H1 (cell line): ENCODE results near the gene ADAMTS9. TPM values are rescaled to one million over a fixed set of nuclear protein-coding genes. Genes with fewer than 3 reads are reported as not detected.

Source experiments
- CTCF ChIA-PET: fragments of 300-600 bp; sonication (Branson Sonifier 250); formaldehyde crosslinking; loops from one replicate; lab custom pipeline; 2021; ENCODE audit not compliant: partially characterized antibody; lab: Charles Lee
- POLR2A ChIA-PET: fragments of 300-600 bp; sonication (Branson Sonifier 250); formaldehyde crosslinking; loops from one replicate; lab custom pipeline; 2021; ENCODE audit warnings: inconsistent platforms; ENCODE audit not compliant: partially characterized antibody; lab: Charles Lee
- DNase-seq, 2 experiments: peaks; one replicate each; pipeline versions ENCODE4 v3.0.0 to v3.0.0-alpha.2; 2010 to 2022; ENCODE audit warnings: low spot score in 2 of 2, low read depth in 1 of 2, mixed read lengths in 1 of 2
- FAIRE-seq: peaks from 2 replicates; lab custom pipeline; 2011; peaks lifted over from hg19 to GRCh38; lab: Jason Lieb, UNC
- H2AFZ ChIP-seq: 2 replicates; pipeline ENCODE4 v1.8.1; 2012; ENCODE audit warnings: low read length, inconsistent platforms
- H2AK5ac ChIP-seq: 2 replicates; pipeline ENCODE4 v1.6.1; 2013; ENCODE audit warnings: low read depth, low read length
- H2BK120ac ChIP-seq: replicated peaks from 2 replicates; pipeline ENCODE3; 2013; ENCODE audit warnings: low read depth, low read length, inconsistent platforms
- H2BK12ac ChIP-seq: 2 replicates; pipeline ENCODE4 v1.6.1; 2013; ENCODE audit warnings: low read depth, low read length
- H2BK15ac ChIP-seq: 2 replicates; pipeline ENCODE4 v1.6.1; 2013; ENCODE audit warnings: low read length
- H2BK20ac ChIP-seq: 2 replicates; pipeline ENCODE4 v1.6.1; 2013; ENCODE audit warnings: low read length
- H2BK5ac ChIP-seq: 2 replicates; pipeline ENCODE4 v1.6.1; 2013; ENCODE audit warnings: low read depth, low read length
- H3K14ac ChIP-seq: 2 replicates; pipeline ENCODE4 v1.6.1; 2013; ENCODE audit warnings: inconsistent platforms; ENCODE audit not compliant: insufficient read length
- H3K18ac ChIP-seq: 2 replicates; pipeline ENCODE4 v1.6.1; 2013; ENCODE audit warnings: low read length; ENCODE audit errors: extremely low read depth
- H3K23ac ChIP-seq: 2 replicates; pipeline ENCODE4 v1.6.1; 2013; ENCODE audit warnings: inconsistent platforms; ENCODE audit not compliant: insufficient read length
- H3K23me2 ChIP-seq: 2 replicates; pipeline ENCODE4 v1.6.1; 2013; ENCODE audit warnings: low read depth, low read length
- H3K27ac ChIP-seq: 2 replicates; pipeline ENCODE4 v1.6.1; 2011; ENCODE audit warnings: low read depth, low read length, inconsistent platforms
- H3K27me3 ChIP-seq, 4 experiments: replicated peaks in 1 of 4; 1 replicate in 1 of 4; 2 replicates in 3 of 4; pipeline versions ENCODE4 v1.6.1 to v1.8.1; 2011 to 2013; ENCODE audit warnings: low read length in 3 of 4, mild to moderate bottlenecking in 3 of 4, inconsistent platforms in 2 of 4, mixed read lengths in 2 of 4, moderate library complexity in 1 of 4; ENCODE audit not compliant: control insufficient read depth in 3 of 4, insufficient read depth in 3 of 4; ENCODE audit errors: extremely low read depth in 1 of 4
- H3K36me3 ChIP-seq, 4 experiments: 2 replicates each; pipeline versions ENCODE4 v1.6.1 to v1.8.1; 2011 to 2013; ENCODE audit warnings: mild to moderate bottlenecking in 4 of 4, low read length in 3 of 4, moderate library complexity in 2 of 4, control low read depth in 1 of 4, inconsistent platforms in 1 of 4; ENCODE audit not compliant: insufficient read depth in 4 of 4, control insufficient read depth in 2 of 4
- H3K4ac ChIP-seq: replicated peaks from 2 replicates; pipeline ENCODE3; 2013; ENCODE audit warnings: low read length, low read depth, mixed read lengths, inconsistent platforms; ENCODE audit not compliant: insufficient read length
- H3K4me1 ChIP-seq, 4 experiments: replicated peaks in 1 of 4; 1 replicate in 1 of 4; 2 replicates in 3 of 4; pipeline versions ENCODE4 v1.6.1 to v1.8.1; 2011 to 2013; ENCODE audit warnings: low read length in 3 of 4, inconsistent platforms in 2 of 4, mixed read lengths in 1 of 4; ENCODE audit not compliant: insufficient read depth in 4 of 4, control insufficient read depth in 3 of 4
- H3K4me2 ChIP-seq, 2 experiments: 2 replicates each; pipeline versions ENCODE4 v1.6.1 to v1.8.1; 2011 to 2013; ENCODE audit warnings: low read depth in 2 of 2, low read length in 2 of 2, control low read depth in 1 of 2, inconsistent platforms in 1 of 2, mild to moderate bottlenecking in 1 of 2; ENCODE audit not compliant: insufficient read depth in 1 of 2
- H3K4me3 ChIP-seq, 4 experiments: fragments of 200-600, 300-600 bp in 1 of 4; sonication (generic), shearing (Covaris generic), sonication (Bioruptor Twin) in 1 of 4; 2 replicates each; pipeline versions ENCODE4 v1.5.1 to v1.8.1; 2011 to 2016; ENCODE audit warnings: low read length in 4 of 4, low read depth in 3 of 4, control low read depth in 2 of 4, inconsistent platforms in 2 of 4, mild to moderate bottlenecking in 2 of 4, mixed read lengths in 1 of 4, moderate library complexity in 1 of 4; ENCODE audit not compliant: insufficient read depth in 2 of 4; ENCODE audit errors: extremely low read depth in 1 of 4
- H3K56ac ChIP-seq: replicated peaks from 2 replicates; pipeline ENCODE3; 2013; ENCODE audit warnings: low read depth, mild to moderate bottlenecking, mixed read lengths, low read length, inconsistent platforms; ENCODE audit not compliant: insufficient read length
- H3K79me1 ChIP-seq: 2 replicates; pipeline ENCODE4 v1.6.1; 2013; ENCODE audit warnings: low read depth, low read length, control low read depth
- H3K79me2 ChIP-seq, 2 experiments: 2 replicates each; pipeline versions ENCODE4 v1.6.1 to v1.8.1; 2012 to 2013; ENCODE audit warnings: low read length in 2 of 2, mild to moderate bottlenecking in 2 of 2, inconsistent platforms in 1 of 2; ENCODE audit not compliant: insufficient read depth in 2 of 2, control insufficient read depth in 1 of 2
- H3K9ac ChIP-seq, 4 experiments: replicated peaks in 1 of 4; 1 replicate in 1 of 4; 2 replicates in 3 of 4; pipeline versions ENCODE4 v1.6.1 to v1.8.1; 2011 to 2013; ENCODE audit warnings: low read depth in 3 of 4, low read length in 3 of 4, control low read depth in 2 of 4, mild to moderate bottlenecking in 2 of 4, moderate library complexity in 2 of 4, inconsistent platforms in 1 of 4; ENCODE audit errors: extremely low read depth in 1 of 4
- H3K9me3 ChIP-seq, 2 experiments: 2 replicates each; pipeline versions ENCODE4 v1.6.1 to v1.8.1; 2012 to 2013; ENCODE audit warnings: mild to moderate bottlenecking in 2 of 2, moderate library complexity in 2 of 2, control low read depth in 1 of 2, inconsistent platforms in 1 of 2, low read depth in 1 of 2, low read length in 1 of 2, mixed read lengths in 1 of 2; ENCODE audit not compliant: insufficient read depth in 2 of 2
- H4K20me1 ChIP-seq, 2 experiments: replicated peaks in 1 of 2; 2 replicates each; pipeline versions ENCODE3 to v1.8.1; 2011 to 2013; ENCODE audit warnings: inconsistent platforms in 2 of 2, low read length in 2 of 2, mild to moderate bottlenecking in 1 of 2; ENCODE audit not compliant: insufficient read depth in 2 of 2, control insufficient read depth in 1 of 2
- H4K5ac ChIP-seq: 2 replicates; pipeline ENCODE4 v1.6.1; 2013; ENCODE audit warnings: low read length, low read depth, mixed read lengths, inconsistent platforms; ENCODE audit not compliant: insufficient read length
- H4K8ac ChIP-seq: 2 replicates; pipeline ENCODE4 v1.8.0; 2013; ENCODE audit warnings: mild to moderate bottlenecking, moderate library complexity, low read length, inconsistent platforms; ENCODE audit not compliant: insufficient read depth; ENCODE audit errors: extremely low read depth
- H4K91ac ChIP-seq: replicated peaks from 2 replicates; pipeline ENCODE3; 2013; ENCODE audit warnings: low read length, mixed read lengths, inconsistent platforms; ENCODE audit not compliant: insufficient read length
- ATF3 ChIP-seq: IDR thresholded peaks from 2 replicates; pipeline ENCODE4 v1.6.1; 2011; ENCODE audit warnings: low read depth, mild to moderate bottlenecking, low read length; ENCODE audit not compliant: insufficient read depth
- E2F6 ChIP-seq: IDR thresholded peaks from 2 replicates; pipeline ENCODE4 v1.6.1; 2012; ENCODE audit warnings: inconsistent platforms
- EGR1 ChIP-seq: IDR thresholded peaks from 2 replicates; pipeline ENCODE4 v1.6.1; 2011; ENCODE audit warnings: low read depth, low read length, borderline replicate concordance
- SRF ChIP-seq: IDR thresholded peaks from 2 replicates; pipeline ENCODE4 v1.6.1; 2011; ENCODE audit warnings: mild to moderate bottlenecking, low read depth, low read length, moderate library complexity
- TBP ChIP-seq: IDR thresholded peaks from 2 replicates; pipeline ENCODE4 v1.6.1; 2011; ENCODE audit warnings: low read depth, low read length, improper control_type of control experiment
- WGBS, 2 experiments: shearing (Covaris generic) in 1 of 2; methylation state at CpG; one replicate each; pipeline versions ENCODE4 v1.1.6 to v1.1.7; 2013 to 2015; ENCODE audit warnings: low lambda C conversion rate in 2 of 2, mixed read lengths in 2 of 2, inconsistent platforms in 1 of 2, low coverage in 1 of 2, missing lambda C conversion rate in 1 of 2; ENCODE audit not compliant: insufficient replicate concordance in 2 of 2, insufficient coverage in 1 of 2, insufficient read length in 1 of 2; ENCODE audit errors: extremely low coverage in 1 of 2, missing lambda C conversion rate in 1 of 2; 5-methylcytosine and 5-hydroxymethylcytosine counted together
- polyA plus RNA-seq, 7 experiments: library from polyadenylated mRNA; depleted of rRNA in 3 of 7; stranded (reverse) in 5 of 7; unstranded in 2 of 7; fragments of >200 nt in 5 of 7; fragments of 200-250 nt in 2 of 7; gene quantifications; 1 replicate in 5 of 7; 2 replicates in 1 of 7; 4 replicates in 1 of 7; pipeline versions ENCODE4 v1.2.1 to v1.2.3, GENCODE V29; 2011 to 2013; ENCODE audit warnings: missing spikeins in 2 of 7, mixed read lengths in 2 of 7
- total RNA-seq: library from RNA; stranded (reverse); fragmentation: NEBNext Ultra II Directional; extraction: Animal tissue kit (Norgen Biotek cat#: 25700); gene quantifications from 2 replicates; pipeline ENCODE4 v1.2.1, GENCODE V29; 2021

ADAMTS9 gene
- total and polyA plus RNA-seq, 2 of the 8 experiments (the other 6 are each of a cell fraction or from before 2014, with no cell fraction given) = 0.20 to 0.41 TPM

- Histone ChIP-seq H3K4me2 (peak overlapping the region; percentile 62 to 67), H3K27ac (no peak overlapping the region), H3K56ac (no peak overlapping the region), H4K8ac (no peak overlapping the region), H3K79me2 (no peaks in the 10 kb centered on the region), H2BK120ac (no peak overlapping the region), H3K18ac (no peak overlapping the region; the same call in 1 of the 2 replicates), H3K9ac (peak overlapping the region in 1 of 4 experiments; percentile 53; a peak in 1 of 7 replicates), H3K14ac (no peak overlapping the region), H3K4me3 (peak overlapping the region in 2 of 4 experiments; percentile 10 to 45; a peak in 4 of 8 replicates), H3K79me1 (no peaks in the 10 kb centered on the region), H2AK5ac (no peak overlapping the region), H2BK12ac (no peak overlapping the region), H3K4ac (no peak overlapping the region), H4K20me1 (no peaks in the 10 kb centered on the region), H4K91ac (no peak overlapping the region), H2BK5ac (no peak overlapping the region), H3K4me1 (peaks cover 18 to 27% (median 21%) of the 10 kb centered on the region in 4 experiments), H3K9me3 (no peaks in the 10 kb centered on the region), H2BK20ac (no peak overlapping the region), H3K23ac (no peak overlapping the region), H3K23me2 (no peaks in the 10 kb centered on the region), H3K36me3 (no peaks in the 10 kb centered on the region), H4K5ac (peak overlapping the region; percentile 59), H3K27me3 (peaks cover 0 to 8% (median 7%) of the 10 kb centered on the region in 4 experiments; a peak in 3 of 7 replicates), H2AFZ (peak overlapping the region; percentile 78), H2BK15ac (no peak overlapping the region)
- DNase-seq = peak; percentile 68 to 89
- CTCF ChIA-PET = interaction anchor here (1.1 to 1.7 kb wide), 6 partner anchors 26 to 465 kb away, joined by 3 to 6 read pairs (median 3); no protein-coding TSS in a partner anchor
- POLR2A ChIA-PET = interaction anchor here (1.1 kb wide), 1 partner anchor 12 kb away, joined by 3 read pairs; no protein-coding TSS in a partner anchor
- FAIRE-seq = peak; percentile 95
- WGBS, 2 experiments = 17% methylated on average over 21 of the region's 23 CpGs; no CpG with 5 or more reads in 1 of the 2 experiments
- no peak for TF ChIP-seq SRF
- TF ChIP-seq TBP = peak; percentile 16; the same call in 1 of the 2 replicates
- TF ChIP-seq ATF3 = peak; percentile 48
- peak; percentile 64 for TF ChIP-seq E2F6
- TF ChIP-seq EGR1 = no peak
Measured at GRCh38 chr3:64489361-64490044, 198.3 kb downstream of the ADAMTS9 start.
